Measurements from ENCODE around the gene TTL. TPM values are rescaled to one million over a fixed set of nuclear protein-coding genes. Genes with fewer than 3 reads are reported as not detected.

Gene TTL
- total and polyA plus RNA-seq, 11 donors = 13.0 to 55.3 (median 38.7) TPM

DNA sequence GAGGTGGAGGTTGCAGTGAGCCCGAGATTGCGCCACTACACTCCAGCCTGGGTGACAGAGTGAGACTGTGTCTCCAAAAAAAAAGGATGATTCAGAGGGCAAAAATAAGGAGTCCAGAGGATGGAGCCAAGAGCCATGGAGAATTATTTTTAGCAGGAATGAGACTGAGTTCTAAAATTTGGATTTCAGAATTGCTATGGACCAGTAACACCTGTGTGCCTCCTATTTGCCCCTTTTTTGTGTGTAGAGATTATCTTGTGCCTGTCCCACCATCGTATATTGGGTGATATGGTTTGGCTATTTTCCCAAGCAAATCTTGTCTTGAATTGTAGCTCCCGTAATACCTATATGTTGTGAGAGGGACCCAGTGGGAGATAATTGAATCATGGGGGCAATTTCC lies 32.1 kb upstream of the TTL start:
- DNase-seq = no peak
- Histone ChIP-seq H3K4me3 (no peak overlapping the region), H3K4me1 (no peaks in the 10 kb centered on the region), H3K36me3 (no peaks in the 10 kb centered on the region), H3K9me3 (peaks cover 0 to 11% (median 4%) of the 10 kb centered on the region in 12 donors), H3K27me3 (no peaks in the 10 kb centered on the region), H3K27ac (no peak overlapping the region)
- no peak for ATAC-seq
- WGBS, 4 donors = 90 to 95% (median 92%) methylated on average over 4 of the region's 4 CpGs
- intact Hi-C loops (cut with DNase I) = no loop called here
- TF ChIP-seq, protein P1, sequence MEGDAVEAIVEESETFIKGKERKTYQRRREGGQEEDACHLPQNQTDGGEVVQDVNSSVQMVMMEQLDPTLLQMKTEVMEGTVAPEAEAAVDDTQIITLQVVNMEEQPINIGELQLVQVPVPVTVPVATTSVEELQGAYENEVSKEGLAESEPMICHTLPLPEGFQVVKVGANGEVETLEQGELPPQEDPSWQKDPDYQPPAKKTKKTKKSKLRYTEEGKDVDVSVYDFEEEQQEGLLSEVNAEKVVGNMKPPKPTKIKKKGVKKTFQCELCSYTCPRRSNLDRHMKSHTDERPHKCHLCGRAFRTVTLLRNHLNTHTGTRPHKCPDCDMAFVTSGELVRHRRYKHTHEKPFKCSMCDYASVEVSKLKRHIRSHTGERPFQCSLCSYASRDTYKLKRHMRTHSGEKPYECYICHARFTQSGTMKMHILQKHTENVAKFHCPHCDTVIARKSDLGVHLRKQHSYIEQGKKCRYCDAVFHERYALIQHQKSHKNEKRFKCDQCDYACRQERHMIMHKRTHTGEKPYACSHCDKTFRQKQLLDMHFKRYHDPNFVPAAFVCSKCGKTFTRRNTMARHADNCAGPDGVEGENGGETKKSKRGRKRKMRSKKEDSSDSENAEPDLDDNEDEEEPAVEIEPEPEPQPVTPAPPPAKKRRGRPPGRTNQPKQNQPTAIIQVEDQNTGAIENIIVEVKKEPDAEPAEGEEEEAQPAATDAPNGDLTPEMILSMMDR (IDR thresholded peaks at IDR 0.05) = no peak
- TF ChIP-seq POLR2A (IDR thresholded peaks at IDR 0.05) = no peak

DNA sequence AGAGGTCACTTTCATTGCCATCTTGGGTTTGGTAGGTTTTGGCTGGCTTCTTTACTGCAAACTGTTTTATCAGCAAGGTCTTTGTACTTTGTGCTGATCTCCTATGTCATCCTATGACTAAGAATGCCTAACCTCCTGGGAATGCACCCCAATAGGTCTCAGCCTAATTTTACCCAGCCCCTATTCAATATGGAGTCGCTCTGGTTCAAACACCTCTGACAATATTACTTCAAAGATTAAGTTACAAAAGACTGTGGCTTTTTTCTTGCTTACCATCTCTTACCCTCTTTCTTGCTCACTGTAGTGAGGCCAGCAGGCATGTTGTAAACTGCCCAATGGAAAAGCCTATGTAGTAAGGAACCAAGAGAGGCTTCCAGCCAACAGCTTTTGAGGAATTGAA lies 30.6 kb upstream of the TTL start:
- ATAC-seq (no peak), DNase-seq (no peak)
- Histone ChIP-seq H3K4me1 (no peaks in the 10 kb centered on the region), H3K36me3 (no peaks in the 10 kb centered on the region), H3K27ac (no peak overlapping the region), H3K4me3 (no peak overlapping the region), H3K27me3 (no peaks in the 10 kb centered on the region), H3K9me3 (peaks cover 0 to 11% (median 4%) of the 10 kb centered on the region in 12 donors)
- TF ChIP-seq POLR2A (IDR thresholded peaks at IDR 0.05) = no peak
- TF ChIP-seq, protein P1 (IDR thresholded peaks at IDR 0.05) = no peak
- WGBS, 4 donors = 88 to 95% (median 93%) methylated on average over 1 of the region's 1 CpG
- intact Hi-C loops (cut with DNase I) = no loop called here

DNA sequence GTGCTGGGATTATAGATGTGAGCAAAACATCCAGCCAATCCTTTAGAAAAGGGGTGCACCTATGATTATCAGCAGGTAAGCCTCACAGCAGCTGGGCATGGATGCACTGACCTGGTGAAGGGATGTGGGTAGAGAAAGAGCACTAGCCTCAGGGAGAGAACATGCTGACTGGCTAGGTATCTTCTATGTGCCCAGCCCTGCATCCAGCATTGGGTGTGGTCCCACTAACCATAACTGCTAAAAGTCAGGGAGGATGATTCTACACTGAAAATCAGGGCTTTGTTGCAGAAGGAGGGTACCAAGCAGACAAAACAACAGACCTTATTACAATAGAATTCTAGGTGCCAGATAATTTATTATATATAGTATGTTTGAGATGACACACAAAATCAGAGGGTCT lies 27.4 kb upstream of the TTL start:
- ATAC-seq = no peak
- H3K36me3 ChIP-seq = no peaks in the 10 kb centered on the region
- peaks cover 0 to 10% (median 4%) of the 10 kb centered on the region in 12 donors for H3K9me3 ChIP-seq
- no peak overlapping the region for H3K27ac ChIP-seq
- TF ChIP-seq, protein P1 (IDR thresholded peaks at IDR 0.05) = no peak
- TF ChIP-seq POLR2A (IDR thresholded peaks at IDR 0.05) = no peak
- DNase-seq = no peak
- no peaks in the 10 kb centered on the region for H3K4me1 ChIP-seq
- intact Hi-C loops (cut with DNase I) = no loop called here
- H3K4me3 ChIP-seq = no peak overlapping the region
- H3K27me3 ChIP-seq = no peaks in the 10 kb centered on the region

DNA sequence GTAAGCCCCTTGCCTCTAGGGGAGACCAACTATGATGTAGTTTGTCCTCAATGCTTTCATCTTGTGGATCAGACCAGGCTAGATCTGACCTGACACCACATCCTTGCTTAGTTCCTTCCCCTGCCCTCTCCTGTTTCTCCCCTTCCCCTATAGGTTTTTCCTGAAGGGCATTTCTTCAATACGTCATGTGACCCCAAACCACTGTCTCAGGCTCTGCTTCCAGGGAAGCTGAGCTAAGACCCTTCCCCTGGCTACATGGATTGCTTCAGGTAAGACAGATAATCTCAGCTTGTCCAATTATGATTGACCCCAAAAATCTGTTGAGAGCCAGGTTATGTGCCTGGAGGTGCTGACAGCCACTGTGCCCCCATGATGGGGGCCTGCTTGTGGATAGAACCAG lies 22.6 kb upstream of the TTL start:
- WGBS, 4 donors = 95 to 100% (median 97%) methylated on average over 1 of the region's 1 CpG
- H3K4me3 ChIP-seq = no peak overlapping the region
- TF ChIP-seq POLR2A (IDR thresholded peaks at IDR 0.05) = no peak
- TF ChIP-seq, protein P1 (IDR thresholded peaks at IDR 0.05) = no peak
- no peaks in the 10 kb centered on the region for H3K36me3 ChIP-seq
- peaks cover 0 to 3% (median 0%) of the 10 kb centered on the region in 12 donors for H3K9me3 ChIP-seq
- intact Hi-C loops (cut with DNase I) = no loop called here
- peaks cover 0 to 8% (median 0%) of the 10 kb centered on the region in 9 donors for H3K27me3 ChIP-seq
- H3K4me1 ChIP-seq = no peaks in the 10 kb centered on the region
- ATAC-seq (no peak), DNase-seq (no peak)
- no peak overlapping the region for H3K27ac ChIP-seq

All from heart left ventricle (tissue), 16 donors.